Endothelial cell of umbilical vein (primary cell): ENCODE measurements around the gene FOLR1.

Experiments used
- EZH2 ChIP-seq: IDR thresholded peaks from 2 replicates; pipeline ENCODE4 v1.6.1; 2012; ENCODE audit warnings: borderline replicate concordance, low read depth, mild to moderate bottlenecking, moderate library complexity, low read length, inconsistent platforms; ENCODE audit not compliant: severe bottlenecking
- FOS ChIP-seq: IDR thresholded peaks from 2 replicates; pipeline ENCODE4 v1.6.1; 2011; ENCODE audit warnings: mild to moderate bottlenecking, low read length, moderate library complexity, borderline replicate concordance; ENCODE audit not compliant: insufficient read depth
- GATA2 ChIP-seq: IDR thresholded peaks from 2 replicates; pipeline ENCODE4 v1.7.0; 2011; ENCODE audit warnings: low read depth, mild to moderate bottlenecking, moderate library complexity, mixed read lengths, low read length; ENCODE audit not compliant: insufficient read length, insufficient read depth
- MYC ChIP-seq: IDR thresholded peaks from one replicate; pipeline ENCODE4 v1.6.1; 2011; ENCODE audit warnings: mild to moderate bottlenecking, low read depth, low read length
- POLR2A ChIP-seq: IDR thresholded peaks from 2 replicates; pipeline ENCODE4 v1.6.1; 2012; ENCODE audit warnings: low read depth, mild to moderate bottlenecking, control low read depth, low read length
- POLR2AphosphoS5 ChIP-seq: IDR thresholded peaks from 2 replicates; pipeline ENCODE4 v1.6.1; 2012; ENCODE audit warnings: low read depth, mild to moderate bottlenecking, control low read depth, low read length, moderate library complexity; ENCODE audit not compliant: insufficient read depth
- TF ChIP-seq, protein P1 (sequence below), 2 donors: IDR thresholded peaks; 1 replicate in 1 of 2; 2 replicates in 1 of 2; pipeline ENCODE4 v1.5.1; 2011; ENCODE audit warnings: low read length in 2 of 2, mild to moderate bottlenecking in 2 of 2, moderate library complexity in 2 of 2, control low read depth in 1 of 2, inconsistent platforms in 1 of 2, low read depth in 1 of 2; ENCODE audit not compliant: insufficient read depth in 1 of 2; ENCODE audit errors: extremely low read depth in 1 of 2
- TF ChIP-seq, protein P2 (sequence below): IDR thresholded peaks from 2 replicates; pipeline ENCODE4 v1.6.1; 2011; ENCODE audit not compliant: insufficient read depth, insufficient read length

DNA sequence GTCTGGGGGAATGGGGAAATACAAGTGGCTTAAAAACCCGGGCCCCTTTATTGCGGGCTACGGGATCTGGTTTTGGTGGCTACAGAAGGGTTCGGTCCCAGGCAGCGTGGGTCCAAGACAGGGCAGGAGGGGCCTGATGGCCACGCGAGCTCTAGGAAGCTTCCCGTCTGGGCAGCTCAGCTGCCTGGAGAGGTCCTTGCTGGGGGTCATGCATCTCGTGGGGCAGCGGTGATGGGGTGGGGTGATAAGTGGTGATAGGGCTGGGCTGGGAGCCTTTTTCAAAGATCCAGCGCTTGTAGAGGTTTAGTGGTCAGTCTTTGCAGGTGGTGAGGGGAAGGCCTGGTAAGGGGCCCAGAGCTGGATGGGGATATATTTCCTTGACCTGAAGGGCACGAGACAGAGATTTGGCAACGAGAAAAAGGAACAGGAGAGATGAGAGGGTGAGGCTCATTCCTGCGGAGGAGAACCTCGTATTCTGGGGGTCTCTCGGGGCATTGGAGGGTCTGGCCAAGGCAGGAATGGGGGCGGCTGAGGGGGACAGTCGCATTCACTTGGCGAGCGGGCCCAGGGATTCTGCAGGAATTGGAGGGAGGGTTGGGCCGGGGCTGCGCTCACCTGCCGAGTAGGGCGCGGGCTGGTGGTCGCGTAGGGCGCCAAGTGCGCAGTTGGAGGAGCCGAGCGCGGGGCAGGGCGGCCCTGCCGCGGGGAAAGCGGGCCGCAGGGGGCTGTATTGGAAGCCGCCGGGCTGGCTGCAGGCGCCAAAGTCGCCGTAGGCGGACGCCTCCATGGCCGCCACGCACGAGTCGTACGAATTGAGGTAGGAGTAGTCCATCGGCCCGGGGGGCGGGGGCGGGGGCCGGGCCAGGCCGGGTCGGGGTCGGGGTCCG, 51.5 kb downstream of the FOLR1 start:
- TF ChIP-seq, protein P1, sequence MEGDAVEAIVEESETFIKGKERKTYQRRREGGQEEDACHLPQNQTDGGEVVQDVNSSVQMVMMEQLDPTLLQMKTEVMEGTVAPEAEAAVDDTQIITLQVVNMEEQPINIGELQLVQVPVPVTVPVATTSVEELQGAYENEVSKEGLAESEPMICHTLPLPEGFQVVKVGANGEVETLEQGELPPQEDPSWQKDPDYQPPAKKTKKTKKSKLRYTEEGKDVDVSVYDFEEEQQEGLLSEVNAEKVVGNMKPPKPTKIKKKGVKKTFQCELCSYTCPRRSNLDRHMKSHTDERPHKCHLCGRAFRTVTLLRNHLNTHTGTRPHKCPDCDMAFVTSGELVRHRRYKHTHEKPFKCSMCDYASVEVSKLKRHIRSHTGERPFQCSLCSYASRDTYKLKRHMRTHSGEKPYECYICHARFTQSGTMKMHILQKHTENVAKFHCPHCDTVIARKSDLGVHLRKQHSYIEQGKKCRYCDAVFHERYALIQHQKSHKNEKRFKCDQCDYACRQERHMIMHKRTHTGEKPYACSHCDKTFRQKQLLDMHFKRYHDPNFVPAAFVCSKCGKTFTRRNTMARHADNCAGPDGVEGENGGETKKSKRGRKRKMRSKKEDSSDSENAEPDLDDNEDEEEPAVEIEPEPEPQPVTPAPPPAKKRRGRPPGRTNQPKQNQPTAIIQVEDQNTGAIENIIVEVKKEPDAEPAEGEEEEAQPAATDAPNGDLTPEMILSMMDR (IDR thresholded peaks at IDR 0.05; ENCODE audit: extremely low read depth in 1 of 2, insufficient read depth in 1 of 2, low read depth in 1 of 2, low read length in 2 of 2): no peak
- peak; percentile 55 for TF ChIP-seq EZH2
- TF ChIP-seq POLR2AphosphoS5: no peak
- TF ChIP-seq MYC: no peak
- TF ChIP-seq FOS: no peak
- TF ChIP-seq GATA2: no peak
- TF ChIP-seq, protein P2, sequence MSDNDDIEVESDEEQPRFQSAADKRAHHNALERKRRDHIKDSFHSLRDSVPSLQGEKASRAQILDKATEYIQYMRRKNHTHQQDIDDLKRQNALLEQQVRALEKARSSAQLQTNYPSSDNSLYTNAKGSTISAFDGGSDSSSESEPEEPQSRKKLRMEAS: no peak
- no peak for TF ChIP-seq POLR2A
